Right lung (tissue), 5 donors: ENCODE data around the gene CRISPLD2. TPM values are rescaled to one million over a fixed set of nuclear protein-coding genes. Genes with fewer than 3 reads are reported as not detected.
"Not testable (repeated sequence)": the region's sequence is repeated elsewhere in the genome, so short reads cannot be mapped to it uniquely, and the experiment has no call there.

ENCODE experiments used
- DNase-seq, 2 donors: peaks; one replicate each; pipeline ENCODE4 v3.0.0-alpha.2; 2013
- polyA plus RNA-seq, 5 donors: library from polyadenylated mRNA; unstranded; fragments of 120-200 nt; gene quantifications; one replicate each; pipeline versions ENCODE4 v1.2.1 to v1.2.3, GENCODE V29; 2013; ENCODE audit warnings: inconsistent platforms in 1 of 5, low replicate concordance in 1 of 5; ENCODE audit not compliant: insufficient read length in 5 of 5, insufficient read depth in 1 of 5

Gene CRISPLD2
- polyA plus RNA-seq, 5 donors = 12.0 to 33.8 (median 20.6) TPM

- DNase-seq = not testable (repeated sequence)
Measured at GRCh38 chr16:84856811-84857210, 37.0 kb downstream of the CRISPLD2 start.

GRCh38 chr16:84859681-84860080, 39.9 kb downstream of the CRISPLD2 start:
- no peak for DNase-seq

- no peak for DNase-seq
Measured at GRCh38 chr16:84860383-84860782, 40.6 kb downstream of the CRISPLD2 start.

GRCh38 chr16:84861671-84862070, 41.9 kb downstream of the CRISPLD2 start:
- DNase-seq = no peak

- no peak for DNase-seq
Measured at GRCh38 chr16:84862804-84863480, 43.2 kb downstream of the CRISPLD2 start.

GRCh38 chr16:84863481-84863814, 43.7 kb downstream of the CRISPLD2 start:
- no peak for DNase-seq

- DNase-seq = no peak
Measured at GRCh38 chr16:84864326-84864955, 44.7 kb downstream of the CRISPLD2 start.

GRCh38 chr16:84867696-84868095, 47.9 kb downstream of the CRISPLD2 start:
- DNase-seq = no peak

- DNase-seq = no peak
Measured at GRCh38 chr16:84868328-84868727, 48.5 kb downstream of the CRISPLD2 start.

- DNase-seq = no peak
Measured at GRCh38 chr16:84868829-84869472, 49.2 kb downstream of the CRISPLD2 start.

GRCh38 chr16:84869473-84869845, 49.7 kb downstream of the CRISPLD2 start:
- no peak for DNase-seq

GRCh38 chr16:84872971-84873370, 53.2 kb downstream of the CRISPLD2 start:
- DNase-seq = not testable (repeated sequence)

- DNase-seq = no peak
Measured at GRCh38 chr16:84874004-84874435, 54.2 kb downstream of the CRISPLD2 start.

- no peak for DNase-seq
Measured at GRCh38 chr16:84874553-84874952, 54.8 kb downstream of the CRISPLD2 start.

GRCh38 chr16:84874983-84875382, 55.2 kb downstream of the CRISPLD2 start:
- no peak for DNase-seq

- no peak for DNase-seq
Measured at GRCh38 chr16:84875846-84876245, 56.1 kb downstream of the CRISPLD2 start.

GRCh38 chr16:84876873-84877606, 57.3 kb downstream of the CRISPLD2 start:
- no peak for DNase-seq

GRCh38 chr16:84878770-84879169, 59.0 kb downstream of the CRISPLD2 start:
- no peak for DNase-seq

- DNase-seq = no peak
Measured at GRCh38 chr16:84879569-84880487, 60.0 kb downstream of the CRISPLD2 start.

- DNase-seq = no peak
Measured at GRCh38 chr16:84881702-84882521, 62.1 kb downstream of the CRISPLD2 start.
